Subcutaneous abdominal adipose tissue (tissue), 5 donors: ENCODE data around the gene MRRF.
"Not testable (repeated sequence)": the region's sequence is repeated elsewhere in the genome, so short reads cannot be mapped to it uniquely, and the experiment has no call there.

ENCODE experiments used
- H3K27ac ChIP-seq: one replicate; pipeline ENCODE4 v1.7.0; 2013; ENCODE audit warnings: low read depth, mild to moderate bottlenecking, inconsistent platforms, low read length, moderate library complexity
- H3K27me3 ChIP-seq, 5 donors: one replicate each; pipeline ENCODE4 v1.7.0; 2013; ENCODE audit warnings: low read length in 5 of 5, inconsistent platforms in 1 of 5; ENCODE audit not compliant: control insufficient read depth in 5 of 5, insufficient read depth in 4 of 5
- H3K36me3 ChIP-seq, 5 donors: one replicate each; pipeline ENCODE4 v1.7.0; 2013; ENCODE audit warnings: low read length in 5 of 5; ENCODE audit not compliant: control insufficient read depth in 5 of 5, insufficient read depth in 5 of 5
- H3K4me1 ChIP-seq, 5 donors: one replicate each; pipeline ENCODE4 v1.7.0; 2013; ENCODE audit warnings: low read length in 5 of 5, mild to moderate bottlenecking in 3 of 5, moderate library complexity in 1 of 5; ENCODE audit not compliant: control insufficient read depth in 5 of 5, insufficient read depth in 5 of 5
- H3K4me3 ChIP-seq, 5 donors: one replicate each; pipeline ENCODE4 v1.7.0; 2013; ENCODE audit warnings: low read length in 5 of 5, low read depth in 1 of 5
- H3K9ac ChIP-seq, 5 donors: one replicate each; pipeline ENCODE4 v1.7.0; 2013; ENCODE audit warnings: low read length in 5 of 5, mild to moderate bottlenecking in 4 of 5, moderate library complexity in 3 of 5
- H3K9me3 ChIP-seq, 5 donors: one replicate each; pipeline ENCODE4 v1.7.0; 2013; ENCODE audit warnings: low read length in 5 of 5; ENCODE audit not compliant: control insufficient read depth in 5 of 5
- donor health status: healthy.
- donor health status: healthy.
- donor health status: healthy.
- donor health status: healthy.
- donor health status: healthy.

MRRF gene

DNA sequence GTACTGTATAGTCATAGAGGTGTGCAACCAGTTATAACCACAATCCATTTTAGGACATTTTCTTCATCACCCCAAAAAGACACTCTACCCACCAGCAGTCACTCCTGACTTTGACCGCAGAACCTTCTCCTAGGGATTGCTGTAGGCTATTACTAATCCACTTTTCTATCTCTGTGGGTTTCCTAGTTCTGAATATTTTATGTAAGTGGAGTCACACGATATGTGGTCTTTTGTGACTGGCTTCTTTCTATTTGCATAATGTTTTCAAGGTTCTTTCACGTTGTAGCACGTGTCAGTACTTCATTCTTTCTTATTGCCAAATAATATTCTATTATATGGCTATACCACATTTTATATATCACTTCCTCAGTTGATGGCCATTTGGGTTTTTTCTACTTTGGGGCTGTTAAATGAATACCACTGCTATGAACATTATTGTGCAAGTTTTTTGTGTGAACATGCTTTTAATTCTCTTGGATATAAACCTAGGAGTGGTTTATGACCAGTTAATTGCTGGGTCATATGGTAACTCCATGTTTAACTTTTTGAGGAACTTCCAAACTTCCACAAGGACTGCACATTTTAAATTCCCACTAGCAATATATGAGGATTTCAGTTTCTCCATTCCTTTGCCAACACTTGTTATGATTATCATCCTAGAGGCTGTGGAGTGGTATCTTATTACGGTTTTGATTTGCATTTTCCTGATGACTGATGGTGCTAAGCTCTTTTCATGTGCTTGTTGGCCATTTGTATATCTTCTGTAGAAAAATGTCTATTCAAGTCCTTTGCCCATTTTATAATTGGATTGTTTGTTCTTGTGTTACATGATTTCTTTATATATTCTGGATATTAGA lies 37.8 kb downstream of the MRRF start:
- Histone ChIP-seq H3K9me3 (no peaks in the 10 kb centered on the region), H3K27ac (no peak overlapping the region), H3K4me3 (no peak overlapping the region), H3K4me1 (peaks cover 0 to 21% (median 0%) of the 10 kb centered on the region in 5 donors), H3K9ac (no peak overlapping the region), H3K27me3 (no peaks in the 10 kb centered on the region), H3K36me3 (peaks cover 33 to 67% (median 40%) of the 10 kb centered on the region in 5 donors)

DNA sequence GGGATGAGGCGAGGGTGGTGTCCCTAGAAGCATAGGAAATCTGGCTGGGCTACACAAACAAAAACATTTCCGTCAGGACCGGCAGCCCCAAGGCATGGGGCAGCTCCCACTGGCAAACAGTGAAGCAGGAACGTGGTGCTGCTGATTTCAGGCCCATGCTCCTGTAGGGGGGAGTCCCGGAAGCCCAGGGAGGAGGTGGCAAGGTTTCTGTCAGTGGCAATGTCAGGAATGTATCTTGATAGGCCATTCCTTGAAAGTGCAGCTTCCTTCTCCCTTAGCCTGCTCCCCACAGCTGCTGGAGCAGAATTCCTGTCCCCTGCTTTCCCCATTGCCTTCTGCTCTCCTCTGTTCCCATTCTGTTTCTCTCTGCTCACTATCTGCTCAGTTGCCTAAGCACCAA lies 42.4 kb downstream of the MRRF start:
- peaks cover 0 to 28% (median 0%) of the 10 kb centered on the region in 5 donors for H3K4me1 ChIP-seq
- no peak overlapping the region for H3K27ac ChIP-seq
- no peaks in the 10 kb centered on the region for H3K27me3 ChIP-seq
- H3K4me3 ChIP-seq: no peak overlapping the region
- H3K36me3 ChIP-seq: peaks cover 33 to 62% (median 38%) of the 10 kb centered on the region in 5 donors
- no peaks in the 10 kb centered on the region for H3K9me3 ChIP-seq
- H3K9ac ChIP-seq: no peak overlapping the region

DNA sequence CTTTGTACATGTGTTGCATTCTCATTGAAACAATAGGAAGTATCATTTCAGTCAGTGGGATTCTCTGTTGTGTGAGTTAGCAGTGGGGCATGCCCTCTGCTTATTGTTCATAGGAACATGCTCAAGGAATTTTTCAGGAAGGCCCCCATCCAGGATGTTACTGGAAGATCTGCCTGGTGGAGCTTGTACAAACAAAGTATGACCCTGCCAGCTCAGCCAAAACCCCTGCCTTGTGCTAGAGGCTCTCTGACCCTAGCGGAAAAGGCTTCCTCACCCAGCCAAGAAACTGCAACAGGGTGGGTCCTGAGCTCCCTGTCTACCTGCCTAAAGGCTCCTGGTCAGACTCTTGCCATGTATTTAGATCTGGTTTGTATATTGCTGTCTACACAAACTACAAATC lies 43.2 kb downstream of the MRRF start:
- H3K4me1 ChIP-seq: peaks cover 0 to 28% (median 0%) of the 10 kb centered on the region in 5 donors
- no peak overlapping the region for H3K27ac ChIP-seq
- H3K36me3 ChIP-seq: peaks cover 29 to 65% (median 39%) of the 10 kb centered on the region in 5 donors
- no peaks in the 10 kb centered on the region for H3K27me3 ChIP-seq
- no peak overlapping the region for H3K4me3 ChIP-seq
- H3K9ac ChIP-seq: no peak overlapping the region
- no peaks in the 10 kb centered on the region for H3K9me3 ChIP-seq

DNA sequence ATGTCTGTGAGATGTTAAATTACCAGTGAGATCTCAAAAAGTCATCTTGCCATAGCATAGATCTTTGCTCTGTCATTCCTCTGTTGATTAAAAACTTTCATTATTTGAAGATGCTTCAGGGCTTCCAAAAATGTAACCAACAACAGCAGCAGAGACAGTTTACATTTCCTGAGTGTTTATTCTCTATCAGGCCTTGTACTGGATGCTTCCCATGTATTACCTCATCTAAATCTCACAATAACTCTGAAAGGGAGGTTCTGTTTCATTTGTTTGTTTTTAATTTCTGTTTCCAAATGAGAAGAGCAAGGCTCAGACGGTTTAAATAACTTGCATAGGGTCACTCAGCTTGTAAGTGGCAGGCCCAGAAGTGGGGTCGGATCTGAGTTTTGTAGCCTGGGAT lies 45.2 kb downstream of the MRRF start:
- H3K9ac ChIP-seq: no peak overlapping the region
- H3K27ac ChIP-seq: no peak overlapping the region
- no peaks in the 10 kb centered on the region for H3K9me3 ChIP-seq
- H3K27me3 ChIP-seq: no peaks in the 10 kb centered on the region
- H3K36me3 ChIP-seq: peaks cover 33 to 72% (median 49%) of the 10 kb centered on the region in 5 donors
- peaks cover 0 to 19% (median 0%) of the 10 kb centered on the region in 5 donors for H3K4me1 ChIP-seq
- no peak overlapping the region for H3K4me3 ChIP-seq

DNA sequence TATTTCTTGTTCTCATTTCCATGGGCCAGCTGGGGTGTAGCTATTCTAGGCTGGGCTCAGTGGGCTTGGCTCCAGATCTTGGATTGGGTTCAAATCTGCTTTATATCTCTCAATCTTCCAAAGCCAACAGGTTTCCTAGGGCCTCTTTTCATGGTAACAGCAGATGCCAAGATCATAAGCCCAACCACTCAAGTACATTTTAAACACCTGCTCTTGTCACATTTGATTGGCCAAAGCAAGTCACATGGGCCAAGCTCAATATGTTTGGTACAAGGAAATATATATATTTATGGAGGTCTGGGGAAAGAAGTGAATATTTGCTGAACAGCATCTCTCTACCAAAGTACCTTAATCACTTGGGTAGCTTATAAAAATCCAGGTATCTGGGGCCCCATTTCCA lies 49.5 kb downstream of the MRRF start:
- no peaks in the 10 kb centered on the region for H3K27me3 ChIP-seq
- H3K9me3 ChIP-seq: no peaks in the 10 kb centered on the region
- peaks cover 22 to 60% (median 31%) of the 10 kb centered on the region in 5 donors for H3K36me3 ChIP-seq
- H3K4me1 ChIP-seq: peaks cover 0 to 13% (median 8%) of the 10 kb centered on the region in 5 donors
- H3K4me3 ChIP-seq: no peak overlapping the region
- no peak overlapping the region for H3K27ac ChIP-seq
- H3K9ac ChIP-seq: no peak overlapping the region

DNA sequence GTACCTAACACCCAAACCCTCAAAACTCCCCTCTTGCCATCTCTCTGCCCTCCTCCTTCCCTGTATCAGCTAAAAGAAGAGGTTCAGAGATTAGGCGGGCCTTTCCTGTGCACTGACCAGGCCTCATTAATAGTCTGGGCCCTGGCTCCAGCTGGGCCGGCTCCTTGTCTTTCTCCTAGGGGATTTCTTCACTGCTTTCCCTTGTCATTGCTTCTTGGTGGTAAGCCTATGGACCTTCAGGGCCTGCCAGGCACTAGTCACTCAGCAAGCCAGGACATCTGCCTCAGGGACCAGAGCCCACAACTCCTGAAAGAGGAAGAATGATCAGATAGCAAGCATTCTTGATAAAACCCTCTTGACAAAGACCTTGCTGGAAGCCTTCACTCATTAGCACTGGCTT lies 50.9 kb downstream of the MRRF start:
- H3K4me3 ChIP-seq: no peak overlapping the region
- peak overlapping the region in 1 of 5 donors; percentile 16 for H3K9ac ChIP-seq
- H3K36me3 ChIP-seq: peaks cover 18 to 51% (median 31%) of the 10 kb centered on the region in 5 donors
- H3K27me3 ChIP-seq: no peaks in the 10 kb centered on the region
- H3K27ac ChIP-seq: no peak overlapping the region
- H3K9me3 ChIP-seq: no peaks in the 10 kb centered on the region
- peaks cover 0 to 13% (median 8%) of the 10 kb centered on the region in 5 donors for H3K4me1 ChIP-seq

DNA sequence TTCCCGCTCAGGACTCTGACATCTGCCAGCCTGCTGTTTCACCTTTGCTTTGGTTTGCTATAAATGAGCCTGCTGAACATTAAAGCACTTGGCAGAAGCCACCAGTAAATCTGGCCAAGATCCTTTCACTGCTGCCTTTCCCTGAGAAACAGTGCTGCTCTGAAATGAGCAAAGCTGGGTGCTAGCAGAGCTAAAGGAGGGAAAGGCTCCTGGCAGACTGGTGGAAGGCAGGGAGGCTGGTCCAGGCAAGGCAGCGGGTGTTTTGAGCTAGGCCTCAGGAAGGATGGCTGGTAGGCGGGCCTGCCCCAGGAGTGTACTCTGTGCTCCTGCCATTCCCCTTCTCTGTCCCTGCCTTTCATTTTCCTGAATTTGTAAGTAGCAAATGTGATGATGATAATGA lies 53.6 kb downstream of the MRRF start:
- H3K9ac ChIP-seq: peak overlapping the region in 3 of 5 donors; percentile 30 to 59 (median 52)
- H3K27ac ChIP-seq: peak overlapping the region; percentile 44
- H3K36me3 ChIP-seq: peaks cover 15 to 45% (median 33%) of the 10 kb centered on the region in 5 donors

DNA sequence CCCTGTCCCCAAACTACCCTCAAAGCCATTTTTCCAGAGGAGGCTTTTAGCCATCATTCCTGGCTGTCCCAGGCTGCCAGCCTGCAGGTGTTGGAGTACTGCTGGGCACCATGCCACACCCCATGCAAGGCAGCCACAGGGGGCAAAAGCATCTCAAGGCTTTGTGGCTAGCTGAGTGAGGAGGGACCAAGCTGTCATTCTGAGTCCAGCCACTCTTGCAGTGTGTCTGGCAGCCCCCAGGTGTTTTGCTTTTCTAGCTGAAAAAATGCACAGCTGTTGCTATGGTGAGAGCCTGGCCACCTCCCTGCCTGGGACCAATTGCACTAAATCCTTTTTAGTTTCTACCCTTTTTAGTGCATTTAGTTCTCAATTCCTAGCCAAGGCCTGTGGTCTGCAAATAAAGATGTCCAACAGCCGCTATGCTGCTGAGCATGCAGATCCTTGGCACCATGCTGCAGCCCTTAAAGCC lies 55.8 kb downstream of the MRRF start:
- no peaks in the 10 kb centered on the region for H3K27me3 ChIP-seq
- no peaks in the 10 kb centered on the region for H3K9me3 ChIP-seq
- no peak overlapping the region for H3K27ac ChIP-seq
- peak overlapping the region in 1 of 5 donors; percentile 16 for H3K9ac ChIP-seq
- peaks cover 12 to 41% (median 31%) of the 10 kb centered on the region in 5 donors for H3K36me3 ChIP-seq
- H3K4me3 ChIP-seq: no peak overlapping the region
- H3K4me1 ChIP-seq: peaks cover 0 to 16% (median 8%) of the 10 kb centered on the region in 5 donors

More for the DNA sequence above, 53.6 kb downstream of the MRRF start:
- Histone ChIP-seq H3K4me1 (peaks cover 0 to 16% (median 8%) of the 10 kb centered on the region in 5 donors), H3K9me3 (no peaks in the 10 kb centered on the region), H3K4me3 (no peak overlapping the region), H3K27me3 (no peaks in the 10 kb centered on the region)

DNA sequence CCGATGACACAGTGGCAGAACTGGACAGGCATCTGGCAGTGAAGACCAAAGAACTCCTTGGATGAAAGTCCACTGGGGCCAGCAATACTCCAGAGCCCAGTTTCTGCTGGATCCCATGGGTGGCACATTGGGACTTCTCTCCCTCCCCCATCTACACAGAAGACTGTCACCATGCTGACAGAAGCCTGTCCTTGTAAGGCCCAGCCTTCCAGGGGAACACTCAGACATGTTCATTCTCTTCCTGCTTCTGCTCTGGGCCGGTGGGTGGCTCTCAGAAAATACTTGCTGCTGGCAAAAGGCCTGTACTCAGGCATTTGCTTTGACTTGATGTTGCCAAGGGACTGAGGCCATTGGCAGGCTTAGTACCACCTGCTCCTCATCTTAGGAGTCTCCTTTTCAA lies 57.9 kb downstream of the MRRF start:
- H3K27ac ChIP-seq: no peak overlapping the region

DNA sequence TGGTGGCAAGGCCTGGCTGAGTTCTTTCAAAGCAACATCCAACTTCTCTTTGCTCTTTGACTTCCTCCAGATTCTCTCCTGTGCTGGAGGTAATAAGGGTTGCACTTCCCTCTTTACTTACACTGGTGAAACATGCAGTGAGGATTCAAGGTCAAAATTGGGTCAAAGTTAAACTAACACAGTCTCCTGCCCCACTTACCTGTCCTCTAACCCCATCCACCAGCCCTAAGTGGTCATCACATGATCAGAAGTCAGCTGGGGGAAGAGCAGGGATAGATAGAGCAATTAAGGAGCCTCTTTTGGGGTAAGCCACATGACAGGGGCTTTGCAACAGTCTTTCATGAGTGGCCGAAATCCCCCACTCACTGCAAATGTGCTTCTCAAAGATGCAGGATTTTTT lies 60.0 kb downstream of the MRRF start:
- H3K27ac ChIP-seq, H3K9me3 ChIP-seq, H3K27me3 ChIP-seq, H3K4me1 ChIP-seq, H3K9ac ChIP-seq, H3K4me3 ChIP-seq: not testable (repeated sequence)
- peaks cover 19 to 60% (median 36%) of the 10 kb centered on the region in 5 donors for H3K36me3 ChIP-seq

More for the DNA sequence above, 57.9 kb downstream of the MRRF start:
- peaks cover 0 to 16% (median 8%) of the 10 kb centered on the region in 5 donors for H3K4me1 ChIP-seq
- H3K27me3 ChIP-seq: no peaks in the 10 kb centered on the region
- H3K9me3 ChIP-seq: no peaks in the 10 kb centered on the region
- H3K9ac ChIP-seq: no peak overlapping the region
- H3K4me3 ChIP-seq: no peak overlapping the region
- H3K36me3 ChIP-seq: peaks cover 19 to 48% (median 31%) of the 10 kb centered on the region in 5 donors
